Measurements from ENCODE around the gene LDB3.

LDB3 gene

GRCh38 chr10:86651631-86652331, 16.5 kb upstream of the LDB3 start:
- DNase-seq = no peak

- DNase-seq = peak; percentile 88
Observed at GRCh38 chr10:86652361-86653202, 15.7 kb upstream of the LDB3 start.

GRCh38 chr10:86653379-86653778, 14.9 kb upstream of the LDB3 start:
- DNase-seq = no peak

GRCh38 chr10:86653987-86654386, 14.3 kb upstream of the LDB3 start:
- DNase-seq = no peak

GRCh38 chr10:86654411-86655172, 13.7 kb upstream of the LDB3 start, which contains the start of gene OPN4:
TSS of gene OPN4 (plus strand) at chr10:86654547. CDS start at chr10:86654784, 237 bp downstream.
- no peak for DNase-seq

- no peak for DNase-seq
Observed at GRCh38 chr10:86655173-86655540, 13.2 kb upstream of the LDB3 start.

GRCh38 chr10:86655596-86655995, 12.7 kb upstream of the LDB3 start:
- no peak for DNase-seq

GRCh38 chr10:86657011-86657395, 11.3 kb upstream of the LDB3 start:
- no peak for DNase-seq

- no peak for DNase-seq
Observed at GRCh38 chr10:86657396-86658011, 10.8 kb upstream of the LDB3 start.

GRCh38 chr10:86658261-86658741, 10.0 kb upstream of the LDB3 start:
- DNase-seq = no peak

- DNase-seq = no peak
Observed at GRCh38 chr10:86658751-86659150, 9.6 kb upstream of the LDB3 start.

- DNase-seq = no peak
Observed at GRCh38 chr10:86659161-86659691, 9.1 kb upstream of the LDB3 start.

GRCh38 chr10:86659721-86660453, 8.4 kb upstream of the LDB3 start:
- no peak for DNase-seq

- DNase-seq = no peak
Observed at GRCh38 chr10:86661161-86662025, 6.9 kb upstream of the LDB3 start.

GRCh38 chr10:86662186-86663045, 5.9 kb upstream of the LDB3 start:
- no peak for DNase-seq

GRCh38 chr10:86663046-86663345, 5.3 kb upstream of the LDB3 start:
- no peak for DNase-seq

GRCh38 chr10:86663576-86664339, 4.6 kb upstream of the LDB3 start:
- no peak for DNase-seq

GRCh38 chr10:86664341-86665217, 3.7 kb upstream of the LDB3 start:
- no peak for DNase-seq
